Measurements from ENCODE around the gene IL26.

- TF ChIP-seq EZH2 (IDR thresholded peaks at IDR 0.05; ENCODE audit: low read length) = no peak
- TF ChIP-seq CTCF (optimal IDR thresholded peaks at IDR 0.05 in 1 of 3, IDR thresholded peaks at IDR 0.05 in 1 of 3, conservative IDR thresholded peaks at IDR 0.05 in 1 of 3; ENCODE audit: extremely low read depth in 1 of 3, insufficient read depth in 2 of 3, low read length in 3 of 3) = no peak
These were observed 68.2 kb downstream of the IL26 start for GRCh38 chr12:68157380-68157779.
